Measurements from ENCODE around the gene EEIG1.

Gene EEIG1

GRCh38 chr9:127967151-127967809, 13.5 kb downstream of the EEIG1 start:
- Histone ChIP-seq H3K36me3 (ENCODE audit: control insufficient read depth, insufficient read depth, low read length) (no peaks in the 10 kb centered on the region), H3K4me1 (ENCODE audit: control insufficient read depth, insufficient read depth, low read length) (peaks cover 30% of the 10 kb centered on the region), H3K27me3 (ENCODE audit: control insufficient read depth, insufficient read depth, low read length, poor library complexity, severe bottlenecking) (no peaks in the 10 kb centered on the region), H3K4me3 (ENCODE audit: insufficient read depth, low read depth, low read length) (no peak overlapping the region), H3K9me3 (ENCODE audit: control insufficient read depth, low read length) (no peaks in the 10 kb centered on the region), H3K27ac (ENCODE audit: insufficient read depth, low read depth, low read length, poor library complexity, severe bottlenecking) (no peak overlapping the region)
- 82 to 83% methylated on average over 9 of the region's 9 CpGs for WGBS, 2 experiments

DNA sequence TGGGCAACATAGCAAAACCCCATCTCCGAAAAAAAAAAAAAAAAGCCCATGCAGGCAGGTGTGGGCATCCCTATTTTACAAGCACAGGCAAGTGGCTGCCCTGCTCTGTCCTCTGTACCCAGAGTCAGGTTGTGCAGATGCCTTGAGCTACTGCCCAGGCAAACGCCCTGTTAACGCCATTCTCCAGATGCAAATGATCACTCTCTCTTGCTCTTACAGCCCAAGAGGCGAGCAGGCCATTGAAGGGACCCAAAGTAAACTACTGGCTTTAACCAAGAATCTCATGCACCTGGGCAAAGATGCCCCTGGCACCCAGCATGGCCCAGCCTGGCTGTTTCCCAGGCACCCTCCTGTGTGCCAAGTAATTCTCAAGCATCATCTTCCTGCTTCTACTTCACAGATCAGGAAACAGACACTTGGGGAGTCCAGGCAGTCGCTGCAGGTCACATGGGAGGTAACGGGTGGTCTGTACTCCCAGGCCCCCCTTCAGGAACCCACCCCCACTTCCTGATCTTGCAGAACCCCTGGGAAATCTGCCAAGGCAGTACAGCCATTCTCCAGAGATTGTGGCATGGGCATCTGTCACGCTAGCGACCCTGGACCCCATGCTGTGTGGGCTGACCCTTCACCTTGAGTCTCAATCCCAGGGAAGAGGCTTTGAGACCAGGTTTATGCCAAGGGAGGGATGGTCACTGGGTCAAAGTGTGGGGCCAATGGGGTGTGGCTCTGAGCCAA, 14.2 kb downstream of the EEIG1 start:
- no peak overlapping the region for H3K27ac ChIP-seq (ENCODE audit: insufficient read depth, low read depth, low read length, poor library complexity, severe bottlenecking)
- no peaks in the 10 kb centered on the region for H3K9me3 ChIP-seq (ENCODE audit: control insufficient read depth, low read length)
- peaks cover 23% of the 10 kb centered on the region for H3K4me1 ChIP-seq (ENCODE audit: control insufficient read depth, insufficient read depth, low read length)
- H3K27me3 ChIP-seq (ENCODE audit: control insufficient read depth, insufficient read depth, low read length, poor library complexity, severe bottlenecking) = no peaks in the 10 kb centered on the region
- 87 to 89% methylated on average over 8 of the region's 8 CpGs for WGBS, 2 experiments
- no peak overlapping the region for H3K4me3 ChIP-seq (ENCODE audit: insufficient read depth, low read depth, low read length)
- H3K36me3 ChIP-seq (ENCODE audit: control insufficient read depth, insufficient read depth, low read length) = no peaks in the 10 kb centered on the region

GRCh38 chr9:127965953-127966352, 14.8 kb downstream of the EEIG1 start:
- Histone ChIP-seq H3K27me3 (ENCODE audit: control insufficient read depth, insufficient read depth, low read length, poor library complexity, severe bottlenecking) (no peaks in the 10 kb centered on the region), H3K9me3 (ENCODE audit: control insufficient read depth, low read length) (no peaks in the 10 kb centered on the region), H3K36me3 (ENCODE audit: control insufficient read depth, insufficient read depth, low read length) (no peaks in the 10 kb centered on the region), H3K4me1 (ENCODE audit: control insufficient read depth, insufficient read depth, low read length) (peaks cover 19% of the 10 kb centered on the region), H3K4me3 (ENCODE audit: insufficient read depth, low read depth, low read length) (no peak overlapping the region), H3K27ac (ENCODE audit: insufficient read depth, low read depth, low read length, poor library complexity, severe bottlenecking) (no peak overlapping the region)
- 92 to 95% methylated on average over 6 of the region's 6 CpGs for WGBS, 2 experiments

GRCh38 chr9:127963359-127964064, 17.3 kb downstream of the EEIG1 start:
- Histone ChIP-seq H3K4me1 (ENCODE audit: control insufficient read depth, insufficient read depth, low read length) (peaks cover 8% of the 10 kb centered on the region), H3K27me3 (ENCODE audit: control insufficient read depth, insufficient read depth, low read length, poor library complexity, severe bottlenecking) (no peaks in the 10 kb centered on the region), H3K9me3 (ENCODE audit: control insufficient read depth, low read length) (no peaks in the 10 kb centered on the region), H3K36me3 (ENCODE audit: control insufficient read depth, insufficient read depth, low read length) (no peaks in the 10 kb centered on the region), H3K4me3 (ENCODE audit: insufficient read depth, low read depth, low read length) (no peak overlapping the region), H3K27ac (ENCODE audit: insufficient read depth, low read depth, low read length, poor library complexity, severe bottlenecking) (no peak overlapping the region)
- WGBS, 2 experiments = 89 to 92% methylated on average over 19 of the region's 19 CpGs

- H3K27ac ChIP-seq (ENCODE audit: insufficient read depth, low read depth, low read length, poor library complexity, severe bottlenecking) = no peak overlapping the region
- H3K9me3 ChIP-seq (ENCODE audit: control insufficient read depth, low read length) = no peaks in the 10 kb centered on the region
- 86 to 90% methylated on average over 3 of the region's 3 CpGs for WGBS, 2 experiments
- peaks cover 8% of the 10 kb centered on the region for H3K4me1 ChIP-seq (ENCODE audit: control insufficient read depth, insufficient read depth, low read length)
- H3K36me3 ChIP-seq (ENCODE audit: control insufficient read depth, insufficient read depth, low read length) = no peaks in the 10 kb centered on the region
- no peak overlapping the region for H3K4me3 ChIP-seq (ENCODE audit: insufficient read depth, low read depth, low read length)
- no peaks in the 10 kb centered on the region for H3K27me3 ChIP-seq (ENCODE audit: control insufficient read depth, insufficient read depth, low read length, poor library complexity, severe bottlenecking)
These were observed 17.8 kb downstream of the EEIG1 start for GRCh38 chr9:127963041-127963358.

- Histone ChIP-seq H3K4me3 (ENCODE audit: insufficient read depth, low read depth, low read length) (no peak overlapping the region), H3K27me3 (ENCODE audit: control insufficient read depth, insufficient read depth, low read length, poor library complexity, severe bottlenecking) (no peaks in the 10 kb centered on the region), H3K4me1 (ENCODE audit: control insufficient read depth, insufficient read depth, low read length) (peaks cover 8% of the 10 kb centered on the region), H3K9me3 (ENCODE audit: control insufficient read depth, low read length) (no peaks in the 10 kb centered on the region), H3K27ac (ENCODE audit: insufficient read depth, low read depth, low read length, poor library complexity, severe bottlenecking) (no peak overlapping the region), H3K36me3 (ENCODE audit: control insufficient read depth, insufficient read depth, low read length) (no peaks in the 10 kb centered on the region)
- 47% methylated on average over 3 of the region's 3 CpGs for whole genome bisulfite sequencing, 2 experiments
These were observed 18.5 kb downstream of the EEIG1 start for GRCh38 chr9:127962278-127962677.

DNA sequence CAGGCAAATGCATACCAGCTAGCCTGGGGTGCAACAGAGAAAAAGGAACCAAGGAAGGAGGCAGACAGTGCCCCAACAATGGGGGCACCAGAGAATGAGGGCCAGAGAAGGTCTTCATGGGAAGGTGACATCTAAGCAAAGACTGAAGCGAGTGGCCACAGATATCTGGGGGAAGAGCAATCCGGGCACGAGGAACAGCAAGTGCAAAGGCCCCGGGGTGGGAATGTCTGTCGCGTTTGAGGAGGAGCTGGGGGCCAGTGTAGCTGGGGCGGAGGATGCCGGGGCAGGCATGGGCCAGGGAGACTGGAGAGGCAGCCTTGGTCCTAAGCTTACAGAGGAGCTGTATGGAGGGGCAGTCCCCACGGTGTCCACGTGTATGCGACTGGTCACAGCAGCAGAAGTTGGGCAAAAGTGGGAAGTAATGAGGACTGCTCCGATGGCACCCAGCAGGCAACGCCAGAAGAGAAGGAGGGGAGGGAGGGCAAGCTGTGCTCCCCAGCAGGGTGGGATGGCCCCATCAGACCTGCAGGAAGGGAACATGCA, 19.1 kb downstream of the EEIG1 start:
- WGBS, 2 experiments = 94 to 95% methylated on average over 13 of the region's 13 CpGs
- H3K36me3 ChIP-seq (ENCODE audit: control insufficient read depth, insufficient read depth, low read length) = no peaks in the 10 kb centered on the region
- no peak overlapping the region for H3K4me3 ChIP-seq (ENCODE audit: insufficient read depth, low read depth, low read length)
- H3K27me3 ChIP-seq (ENCODE audit: control insufficient read depth, insufficient read depth, low read length, poor library complexity, severe bottlenecking) = no peaks in the 10 kb centered on the region
- no peak overlapping the region for H3K27ac ChIP-seq (ENCODE audit: insufficient read depth, low read depth, low read length, poor library complexity, severe bottlenecking)
- H3K9me3 ChIP-seq (ENCODE audit: control insufficient read depth, low read length) = no peaks in the 10 kb centered on the region
- peaks cover 8% of the 10 kb centered on the region for H3K4me1 ChIP-seq (ENCODE audit: control insufficient read depth, insufficient read depth, low read length)

DNA sequence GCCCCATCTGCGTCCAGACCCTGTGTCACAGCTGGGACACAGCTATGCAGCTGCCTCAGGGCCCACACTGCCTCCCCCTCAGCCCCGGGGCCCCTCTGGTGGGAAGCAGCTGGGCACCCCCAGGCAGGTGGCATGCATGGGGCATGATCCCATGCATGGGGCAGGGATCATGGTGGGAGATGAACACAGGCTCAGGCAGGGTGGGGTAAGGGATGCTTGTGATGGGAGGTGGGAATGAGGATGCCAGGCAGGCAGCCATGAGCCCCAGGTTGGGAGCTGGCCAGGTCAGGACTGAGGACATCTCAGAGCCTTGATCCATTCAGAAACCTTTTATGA, 19.7 kb downstream of the EEIG1 start:
- H3K4me1 ChIP-seq (ENCODE audit: control insufficient read depth, insufficient read depth, low read length) = peaks cover 8% of the 10 kb centered on the region
- H3K9me3 ChIP-seq (ENCODE audit: control insufficient read depth, low read length) = no peaks in the 10 kb centered on the region
- no peaks in the 10 kb centered on the region for H3K36me3 ChIP-seq (ENCODE audit: control insufficient read depth, insufficient read depth, low read length)
- no peaks in the 10 kb centered on the region for H3K27me3 ChIP-seq (ENCODE audit: control insufficient read depth, insufficient read depth, low read length, poor library complexity, severe bottlenecking)
- WGBS, 2 experiments = 97% methylated on average over 2 of the region's 2 CpGs
- no peak overlapping the region for H3K4me3 ChIP-seq (ENCODE audit: insufficient read depth, low read depth, low read length)
- no peak overlapping the region for H3K27ac ChIP-seq (ENCODE audit: insufficient read depth, low read depth, low read length, poor library complexity, severe bottlenecking)

- Histone ChIP-seq H3K4me3 (ENCODE audit: insufficient read depth, low read depth, low read length) (no peak overlapping the region), H3K4me1 (ENCODE audit: control insufficient read depth, insufficient read depth, low read length) (peaks cover 6% of the 10 kb centered on the region), H3K36me3 (ENCODE audit: control insufficient read depth, insufficient read depth, low read length) (no peaks in the 10 kb centered on the region), H3K27ac (ENCODE audit: insufficient read depth, low read depth, low read length, poor library complexity, severe bottlenecking) (no peak overlapping the region), H3K27me3 (ENCODE audit: control insufficient read depth, insufficient read depth, low read length, poor library complexity, severe bottlenecking) (no peaks in the 10 kb centered on the region), H3K9me3 (ENCODE audit: control insufficient read depth, low read length) (no peaks in the 10 kb centered on the region)
- 74 to 76% methylated on average over 11 of the region's 11 CpGs for WGBS, 2 experiments
These were observed 20.2 kb downstream of the EEIG1 start for GRCh38 chr9:127960410-127961154.
